K562 (cell line): ENCODE data around the gene KRT36.

Experiments
- CTCF ChIP-seq, 3 experiments: IDR thresholded peaks in 2 of 3; conservative IDR thresholded peaks in 1 of 3; 2 replicates each; pipeline ENCODE4 v1.5.1; 2011 to 2012; ENCODE audit warnings: low read length in 3 of 3, mild to moderate bottlenecking in 3 of 3, control low read depth in 2 of 3, improper control_type of control experiment in 1 of 3, inconsistent platforms in 1 of 3, low read depth in 1 of 3, mixed read lengths in 1 of 3, moderate library complexity in 1 of 3; ENCODE audit not compliant: insufficient read depth in 2 of 3
- E2F1 ChIP-seq: sonication (generic); formaldehyde crosslinking; IDR thresholded peaks from 2 replicates; pipeline ENCODE4 v1.8.1; 2023; ENCODE audit warnings: mild to moderate bottlenecking, missing genetic modification reagents, moderate library complexity
- EGR1 ChIP-seq: fragments of 450-650 bp; conservative IDR thresholded peaks from 2 replicates; pipeline ENCODE4 v1.6.1; 2017; ENCODE audit warnings: mild to moderate bottlenecking
- FOXK1 ChIP-seq: sonication (generic); formaldehyde crosslinking; IDR thresholded peaks from 2 replicates; pipeline ENCODE4 v1.8.0; 2022; ENCODE audit warnings: missing genetic modification reagents, mild to moderate bottlenecking, borderline replicate concordance
- LARP7 ChIP-seq: fragments of 450-650 bp; IDR thresholded peaks from 2 replicates; pipeline ENCODE4 v1.6.1; 2016
- NBN ChIP-seq: fragments of 450-650 bp; IDR thresholded peaks from 2 replicates; pipeline ENCODE4 v1.6.1; 2016; ENCODE audit warnings: low read depth, mild to moderate bottlenecking
- POLR2A ChIP-seq: fragments of 450-650 bp; conservative IDR thresholded peaks from 2 replicates; pipeline ENCODE4 v1.6.1; 2016
- RFX5 ChIP-seq: IDR thresholded peaks from 2 replicates; pipeline ENCODE4 v1.6.1; 2011; ENCODE audit warnings: low read depth, mild to moderate bottlenecking, improper control_type of control experiment, low read length
- SIN3A ChIP-seq, 2 experiments: fragments of 150-350 bp in 1 of 2; IDR thresholded peaks; 2 replicates each; pipeline ENCODE4 v1.6.1; 2011 to 2016; ENCODE audit warnings: borderline replicate concordance in 2 of 2, low read depth in 2 of 2, low read length in 2 of 2, mild to moderate bottlenecking in 2 of 2, moderate library complexity in 2 of 2; ENCODE audit not compliant: control insufficient read depth in 1 of 2
- TAL1 ChIP-seq: fragments of 450-650 bp; IDR thresholded peaks from 2 replicates; pipeline ENCODE4 v1.6.1; 2016; ENCODE audit warnings: mild to moderate bottlenecking
- ZBTB7A ChIP-seq: IDR thresholded peaks from 2 replicates; pipeline ENCODE4 v1.6.1; 2011; ENCODE audit warnings: low read depth, mild to moderate bottlenecking, low read length, moderate library complexity, borderline replicate concordance; ENCODE audit not compliant: control insufficient read depth
- TF ChIP-seq, protein P1 (sequence below): sonication (generic); formaldehyde crosslinking; IDR thresholded peaks from 2 replicates; pipeline ENCODE4 v1.8.1; 2022; ENCODE audit warnings: missing genetic modification reagents
- TF ChIP-seq, protein P2 (sequence below): fragments of 450-650 bp; IDR thresholded peaks from 2 replicates; pipeline ENCODE4 v1.6.1; 2016; ENCODE audit warnings: low read depth

- TF ChIP-seq TAL1 (no peak), RFX5 (no peak), EGR1 (no peak), POLR2A (no peak), ZBTB7A (no peak), LARP7 (no peak), E2F1 (CRISPR knock-in tag) (no peak), NBN (no peak), CTCF (IDR thresholded peaks at IDR 0.05 in 2 of 3, conservative IDR thresholded peaks at IDR 0.05 in 1 of 3; ENCODE audit: insufficient read depth in 2 of 3, low read depth in 1 of 3, low read length in 3 of 3) (no peak), FOXK1 (CRISPR knock-in tag) (no peak), SIN3A (IDR thresholded peaks at IDR 0.05; ENCODE audit: borderline replicate concordance in 2 of 2, control insufficient read depth in 1 of 2, low read depth in 2 of 2, low read length in 2 of 2) (no peak)
- TF ChIP-seq, protein P1, sequence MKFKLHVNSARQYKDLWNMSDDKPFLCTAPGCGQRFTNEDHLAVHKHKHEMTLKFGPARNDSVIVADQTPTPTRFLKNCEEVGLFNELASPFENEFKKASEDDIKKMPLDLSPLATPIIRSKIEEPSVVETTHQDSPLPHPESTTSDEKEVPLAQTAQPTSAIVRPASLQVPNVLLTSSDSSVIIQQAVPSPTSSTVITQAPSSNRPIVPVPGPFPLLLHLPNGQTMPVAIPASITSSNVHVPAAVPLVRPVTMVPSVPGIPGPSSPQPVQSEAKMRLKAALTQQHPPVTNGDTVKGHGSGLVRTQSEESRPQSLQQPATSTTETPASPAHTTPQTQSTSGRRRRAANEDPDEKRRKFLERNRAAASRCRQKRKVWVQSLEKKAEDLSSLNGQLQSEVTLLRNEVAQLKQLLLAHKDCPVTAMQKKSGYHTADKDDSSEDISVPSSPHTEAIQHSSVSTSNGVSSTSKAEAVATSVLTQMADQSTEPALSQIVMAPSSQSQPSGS, result no peak
- TF ChIP-seq, protein P2, sequence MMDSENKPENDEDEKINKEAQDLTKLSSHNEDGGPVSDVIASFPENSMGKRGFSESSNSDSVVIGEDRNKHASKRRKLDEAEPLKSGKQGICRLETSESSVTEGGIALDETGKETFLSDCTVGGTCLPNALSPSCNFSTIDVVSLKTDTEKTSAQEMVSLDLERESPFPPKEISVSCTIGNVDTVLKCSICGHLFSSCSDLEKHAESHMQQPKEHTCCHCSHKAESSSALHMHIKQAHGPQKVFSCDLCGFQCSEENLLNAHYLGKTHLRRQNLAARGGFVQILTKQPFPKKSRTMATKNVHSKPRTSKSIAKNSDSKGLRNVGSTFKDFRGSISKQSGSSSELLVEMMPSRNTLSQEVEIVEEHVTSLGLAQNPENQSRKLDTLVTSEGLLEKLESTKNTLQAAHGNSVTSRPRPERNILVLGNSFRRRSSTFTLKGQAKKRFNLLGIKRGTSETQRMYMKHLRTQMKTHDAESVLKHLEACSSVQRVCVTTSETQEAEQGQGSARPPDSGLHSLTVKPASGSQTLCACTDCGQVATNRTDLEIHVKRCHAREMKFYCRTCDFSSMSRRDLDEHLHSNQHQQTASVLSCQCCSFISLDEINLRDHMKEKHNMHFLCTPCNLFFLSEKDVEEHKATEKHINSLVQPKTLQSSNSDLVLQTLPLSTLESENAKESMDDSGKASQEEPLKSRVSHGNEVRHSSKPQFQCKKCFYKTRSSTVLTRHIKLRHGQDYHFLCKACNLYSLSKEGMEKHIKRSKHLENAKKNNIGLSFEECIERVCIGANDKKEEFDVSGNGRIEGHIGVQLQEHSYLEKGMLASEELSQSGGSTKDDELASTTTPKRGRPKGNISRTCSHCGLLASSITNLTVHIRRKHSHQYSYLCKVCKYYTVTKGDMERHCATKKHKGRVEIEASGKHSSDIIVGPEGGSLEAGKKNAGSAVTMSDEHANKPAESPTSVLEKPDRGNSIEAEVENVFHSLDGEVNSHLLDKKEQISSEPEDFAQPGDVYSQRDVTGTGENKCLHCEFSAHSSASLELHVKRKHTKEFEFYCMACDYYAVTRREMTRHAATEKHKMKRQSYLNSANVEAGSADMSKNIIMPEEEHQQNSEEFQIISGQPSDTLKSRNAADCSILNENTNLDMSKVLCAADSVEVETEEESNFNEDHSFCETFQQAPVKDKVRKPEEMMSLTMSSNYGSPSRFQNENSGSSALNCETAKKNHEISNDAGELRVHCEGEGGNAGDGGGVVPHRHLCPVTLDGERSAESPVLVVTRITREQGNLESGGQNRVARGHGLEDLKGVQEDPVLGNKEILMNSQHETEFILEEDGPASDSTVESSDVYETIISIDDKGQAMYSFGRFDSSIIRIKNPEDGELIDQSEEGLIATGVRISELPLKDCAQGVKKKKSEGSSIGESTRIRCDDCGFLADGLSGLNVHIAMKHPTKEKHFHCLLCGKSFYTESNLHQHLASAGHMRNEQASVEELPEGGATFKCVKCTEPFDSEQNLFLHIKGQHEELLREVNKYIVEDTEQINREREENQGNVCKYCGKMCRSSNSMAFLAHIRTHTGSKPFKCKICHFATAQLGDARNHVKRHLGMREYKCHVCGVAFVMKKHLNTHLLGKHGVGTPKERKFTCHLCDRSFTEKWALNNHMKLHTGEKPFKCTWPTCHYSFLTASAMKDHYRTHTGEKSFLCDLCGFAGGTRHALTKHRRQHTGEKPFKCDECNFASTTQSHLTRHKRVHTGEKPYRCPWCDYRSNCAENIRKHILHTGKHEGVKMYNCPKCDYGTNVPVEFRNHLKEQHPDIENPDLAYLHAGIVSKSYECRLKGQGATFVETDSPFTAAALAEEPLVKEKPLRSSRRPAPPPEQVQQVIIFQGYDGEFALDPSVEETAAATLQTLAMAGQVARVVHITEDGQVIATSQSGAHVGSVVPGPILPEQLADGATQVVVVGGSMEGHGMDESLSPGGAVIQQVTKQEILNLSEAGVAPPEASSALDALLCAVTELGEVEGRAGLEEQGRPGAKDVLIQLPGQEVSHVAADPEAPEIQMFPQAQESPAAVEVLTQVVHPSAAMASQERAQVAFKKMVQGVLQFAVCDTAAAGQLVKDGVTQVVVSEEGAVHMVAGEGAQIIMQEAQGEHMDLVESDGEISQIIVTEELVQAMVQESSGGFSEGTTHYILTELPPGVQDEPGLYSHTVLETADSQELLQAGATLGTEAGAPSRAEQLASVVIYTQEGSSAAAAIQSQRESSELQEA, result no peak
Observed at GRCh38 chr17:41491476-41491875, 1.8 kb upstream of the KRT36 start.
